Measurements from ENCODE around the gene SORBS1.

The SORBS1 gene

DNA sequence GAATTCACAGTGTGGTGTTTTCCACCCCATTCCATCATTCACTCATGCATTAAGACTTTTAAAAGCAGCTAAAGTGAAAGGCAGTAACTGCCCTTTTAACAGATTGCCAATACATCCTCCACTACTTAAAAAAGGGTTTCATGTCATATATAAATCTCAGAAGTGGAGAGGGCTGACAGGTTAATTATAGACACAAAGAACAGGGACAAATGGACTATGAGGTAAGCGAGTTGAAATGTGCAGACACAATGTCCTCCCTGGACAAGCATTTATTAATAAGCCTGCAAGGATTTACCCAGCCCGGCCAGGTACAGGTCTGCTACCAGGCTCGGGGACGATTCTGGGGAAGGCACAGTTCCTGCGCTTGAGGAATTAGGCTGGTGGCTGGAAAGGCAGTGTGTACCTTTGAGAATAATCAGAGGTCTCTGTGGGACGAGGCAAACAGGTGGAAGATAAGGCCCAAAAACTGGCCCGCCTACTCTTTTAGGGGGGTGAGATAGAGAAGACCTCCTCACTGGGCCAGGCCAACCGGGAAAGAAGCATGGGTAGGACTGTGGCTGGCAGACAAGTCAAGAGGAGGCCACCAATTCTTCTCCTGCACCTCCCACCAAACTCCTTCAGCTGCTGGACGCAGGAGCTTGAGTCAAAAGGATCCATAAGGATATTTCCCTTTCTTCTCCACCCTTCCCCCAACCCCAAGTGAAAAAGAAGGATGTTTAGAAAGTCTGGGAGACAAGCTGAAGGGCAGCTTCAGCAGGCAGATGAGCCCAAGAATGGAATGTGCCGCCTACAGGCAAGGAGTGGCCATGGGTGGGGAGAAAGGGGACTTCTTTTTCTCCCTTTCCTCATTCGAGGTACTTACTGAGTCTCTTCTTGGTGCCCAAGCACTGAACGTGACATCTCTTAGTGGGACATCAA lies 271.9 kb downstream of the SORBS1 start:
- no peak for DNase-seq (ENCODE audit: low spot score)

DNA sequence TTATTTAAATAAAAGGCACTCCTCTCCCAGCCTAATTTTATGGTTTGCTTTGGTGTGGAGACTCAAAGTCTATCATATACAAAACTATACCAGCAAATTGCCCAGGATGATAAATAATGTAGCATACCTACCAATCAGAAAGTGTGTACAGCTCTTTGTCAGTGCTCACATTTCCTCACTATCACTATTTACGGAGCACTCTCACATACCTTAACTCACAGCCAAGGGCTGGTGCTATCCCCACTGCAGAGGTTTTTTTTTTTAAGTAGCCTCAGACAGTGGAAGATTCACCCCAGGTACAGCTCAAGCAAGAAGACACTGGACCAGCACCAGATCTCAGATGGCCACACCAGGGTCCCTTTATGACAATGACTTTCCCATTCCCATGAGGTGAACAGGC lies 272.9 kb downstream of the SORBS1 start:
- DNase-seq (ENCODE audit: low spot score) = no peak

DNA sequence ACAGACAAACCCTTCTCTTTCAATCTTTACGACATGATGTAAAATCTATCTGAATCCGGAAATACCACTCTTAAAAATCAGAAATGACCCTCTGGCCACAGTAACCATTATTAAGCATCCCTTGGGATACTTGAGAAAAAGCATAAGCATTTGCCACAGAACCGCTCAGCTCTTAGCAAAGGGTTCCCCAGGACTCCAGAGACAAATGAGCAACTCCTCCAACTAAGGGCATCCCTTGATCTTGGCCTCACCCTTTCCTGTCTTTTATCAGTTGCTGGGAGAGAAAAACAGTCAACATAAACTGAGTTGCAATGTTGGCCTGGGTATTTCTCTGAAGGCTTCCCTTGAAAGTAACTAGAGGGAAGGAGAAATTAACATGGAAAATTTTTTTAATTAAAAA lies 273.9 kb downstream of the SORBS1 start:
- no peak for DNase-seq (ENCODE audit: low spot score)

DNA sequence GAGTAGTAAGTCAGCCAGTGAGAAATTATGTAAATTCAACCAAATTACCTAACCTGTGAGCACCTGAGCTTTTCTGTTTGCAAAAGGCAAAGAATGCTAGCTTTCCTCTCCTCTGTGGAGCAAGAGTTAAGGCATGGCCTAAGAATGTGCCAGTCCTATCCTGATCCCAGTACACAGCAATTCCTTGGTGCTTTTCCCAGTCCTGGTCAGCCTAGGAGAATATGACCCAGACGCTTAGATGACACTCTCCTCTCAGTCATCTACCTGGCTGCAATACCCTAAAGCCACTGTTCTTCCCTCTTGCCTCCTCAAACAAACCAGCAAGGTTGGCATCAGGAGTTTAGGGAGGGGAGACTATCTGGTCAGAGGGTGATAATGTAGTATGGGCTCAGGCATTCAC lies 274.5 kb downstream of the SORBS1 start:
- no peak for DNase-seq (ENCODE audit: low spot score)

DNA sequence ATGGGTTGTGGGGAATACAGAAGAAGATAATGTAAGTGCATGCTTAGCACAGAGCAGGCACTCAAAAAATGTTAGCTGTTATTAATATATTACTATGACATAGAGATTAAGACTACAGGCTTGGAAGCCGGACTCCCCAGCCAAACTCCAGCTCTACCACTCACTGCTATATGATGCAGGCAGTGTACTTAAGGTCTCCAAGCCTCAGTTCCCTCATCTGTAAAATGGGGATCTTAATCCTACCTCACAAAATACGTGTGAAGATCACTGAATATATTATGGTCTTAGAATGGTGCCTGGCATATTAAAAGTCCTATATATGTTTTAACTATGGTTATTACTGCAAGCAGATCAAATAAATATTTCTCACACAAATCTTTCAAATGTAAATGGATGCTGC lies 275.6 kb downstream of the SORBS1 start:
- DNase-seq (ENCODE audit: low spot score) = no peak

DNA sequence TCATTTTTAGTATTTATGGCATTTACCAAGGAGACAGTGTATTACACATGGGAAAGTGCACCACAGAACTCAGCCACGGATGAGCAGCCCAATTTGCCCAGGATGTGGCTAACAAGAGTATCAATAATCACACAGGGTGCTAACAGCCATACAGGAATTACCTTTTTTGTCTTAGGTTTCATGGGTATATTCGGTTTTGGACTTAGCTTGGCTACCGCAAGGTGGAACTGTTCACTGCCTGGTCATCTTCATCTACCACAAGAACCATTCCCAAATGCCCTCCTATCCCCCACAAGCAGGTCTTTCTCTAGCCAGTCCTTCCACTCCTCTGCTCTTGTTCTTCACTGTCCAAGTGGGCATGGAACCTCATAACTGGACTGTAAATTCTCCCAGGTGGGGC lies 276.4 kb downstream of the SORBS1 start:
- DNase-seq (ENCODE audit: low spot score) = no peak

DNA sequence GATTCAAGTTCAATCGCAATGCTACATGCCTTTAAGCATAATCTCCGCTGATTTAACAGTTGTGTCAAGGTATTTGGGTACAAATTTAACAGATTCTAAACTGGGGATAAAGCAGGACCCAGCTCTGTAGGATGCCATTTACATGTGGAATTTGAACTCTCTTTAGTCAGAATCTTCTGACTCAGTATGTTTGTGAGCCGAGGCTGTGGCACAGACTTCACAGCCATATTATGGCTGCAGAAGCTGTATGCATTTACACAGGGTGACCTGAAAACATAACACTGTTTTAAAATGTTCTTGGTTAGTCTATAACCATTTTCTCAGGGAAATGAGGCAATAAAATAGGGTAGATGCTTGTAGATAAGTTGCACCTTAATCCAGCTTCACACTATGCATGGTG lies 279.1 kb downstream of the SORBS1 start:
- no peak for DNase-seq (ENCODE audit: low spot score)

DNA sequence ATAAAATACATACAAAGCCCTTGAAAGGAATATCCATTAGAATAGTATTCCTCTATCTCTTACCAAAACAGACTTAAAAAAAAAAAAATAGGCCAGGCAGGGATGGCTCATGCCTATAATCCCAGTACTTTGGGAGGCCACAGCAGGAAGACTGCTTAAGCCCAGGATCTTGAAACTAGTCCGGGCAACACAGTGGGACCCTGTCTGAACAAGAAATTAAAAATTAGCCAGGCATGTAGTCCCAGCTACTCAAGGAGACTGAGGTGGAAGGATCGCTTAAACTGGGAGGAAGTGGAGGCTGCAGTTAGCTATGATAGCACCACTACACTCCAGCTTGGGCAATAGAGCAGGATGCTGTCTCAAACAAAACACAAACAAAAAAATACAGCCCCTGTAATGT lies 280.0 kb downstream of the SORBS1 start:
- DNase-seq (ENCODE audit: low spot score) = no peak

DNA sequence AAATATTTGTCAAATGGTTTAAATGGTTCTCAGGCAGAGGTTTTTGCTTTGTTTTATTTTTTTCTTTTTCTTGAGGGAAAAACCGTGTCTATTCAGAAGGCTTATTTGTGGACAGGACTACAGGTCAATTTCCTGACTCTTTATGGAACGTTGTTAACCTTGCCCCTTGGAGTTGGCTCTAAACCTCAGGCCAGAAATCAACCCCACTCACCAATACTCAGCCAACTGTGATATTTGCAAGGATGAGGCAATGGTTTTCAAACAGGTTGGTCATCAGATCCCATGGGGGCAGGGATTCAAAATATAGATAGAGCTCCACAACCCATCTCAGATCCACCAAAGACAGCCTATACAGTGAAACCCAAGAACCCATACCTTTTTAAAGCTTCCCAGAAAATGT lies 280.5 kb downstream of the SORBS1 start:
- no peak for DNase-seq (ENCODE audit: low spot score)

DNA sequence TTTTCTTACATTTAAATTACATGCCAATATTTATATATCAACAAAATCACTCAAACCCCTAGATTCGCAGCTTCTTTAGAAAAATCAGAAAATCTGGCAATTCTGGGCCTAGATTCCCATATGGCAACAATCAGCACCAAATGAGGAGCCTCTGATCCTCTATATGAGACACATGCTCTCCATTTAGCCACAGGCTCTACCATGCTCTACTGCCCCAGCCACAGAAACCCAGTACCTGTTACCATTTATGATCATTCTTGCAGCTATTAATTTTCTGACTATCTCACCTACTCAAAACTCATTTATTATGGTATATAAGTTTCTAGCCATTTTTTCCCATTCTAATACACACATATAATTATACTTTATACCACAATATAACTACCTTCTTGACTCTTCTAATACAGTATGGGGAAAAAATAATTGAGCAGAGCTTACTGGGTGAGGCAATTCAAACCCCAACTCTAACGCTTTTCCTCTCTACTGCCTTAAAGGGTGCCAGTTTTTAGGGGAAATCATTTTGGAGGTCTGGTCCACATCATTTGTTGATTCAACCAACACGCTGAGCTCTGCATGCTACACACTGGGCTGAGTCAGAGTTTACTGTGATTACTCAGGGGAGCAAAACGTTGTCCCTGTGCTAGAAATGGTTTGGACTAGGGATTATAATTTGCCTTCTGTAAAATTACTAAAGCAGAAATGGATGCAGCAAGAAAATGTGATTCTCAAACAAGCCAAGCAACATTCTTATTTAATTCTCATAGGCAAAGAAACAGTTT lies 281.9 kb downstream of the SORBS1 start:
- no peak for DNase-seq (ENCODE audit: low spot score)

DNA sequence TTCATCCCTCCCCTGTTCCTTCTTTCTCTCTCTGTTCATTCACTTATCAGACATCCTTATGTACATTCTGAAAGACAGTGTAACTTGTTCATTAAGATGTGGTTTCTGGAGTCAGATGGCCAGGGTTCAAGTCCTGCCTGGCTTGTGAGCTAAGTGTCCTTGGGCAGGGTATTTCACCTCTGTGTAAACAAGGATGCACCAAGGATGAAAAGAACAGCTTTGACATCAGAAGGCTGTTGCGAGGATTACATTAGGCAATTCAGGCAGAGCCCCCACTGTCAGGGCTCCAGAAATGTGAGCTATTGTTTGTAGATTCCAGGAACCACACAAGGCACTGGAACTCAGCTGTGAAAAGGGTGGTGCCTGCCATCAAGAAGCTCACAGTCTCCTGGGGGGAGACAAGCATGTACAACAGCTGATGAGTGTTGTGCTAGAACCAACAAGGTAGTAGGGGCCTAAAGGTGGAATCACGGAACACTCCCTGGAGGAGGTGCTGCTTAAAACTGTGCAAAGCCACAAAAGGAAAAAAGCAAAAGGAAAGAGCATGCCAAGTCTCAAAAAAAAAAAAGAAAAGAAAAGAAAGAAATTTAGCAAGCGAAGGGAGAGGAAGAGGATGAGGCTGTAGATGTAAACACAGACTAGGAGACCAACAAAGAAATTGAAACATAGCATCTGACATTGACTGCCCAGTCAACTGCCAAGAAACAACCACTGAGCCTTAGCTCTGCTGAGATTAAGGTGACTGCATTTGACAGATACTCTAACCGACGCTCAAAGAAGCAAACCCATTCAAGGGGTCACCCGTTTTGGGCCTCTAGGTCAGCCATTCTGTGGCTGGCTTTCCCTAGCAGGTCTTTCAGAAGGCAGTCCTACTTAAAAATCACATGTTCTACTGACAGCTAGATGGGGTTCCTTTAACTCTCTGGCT lies 282.8 kb downstream of the SORBS1 start:
- DNase-seq (ENCODE audit: low spot score) = no peak

DNA sequence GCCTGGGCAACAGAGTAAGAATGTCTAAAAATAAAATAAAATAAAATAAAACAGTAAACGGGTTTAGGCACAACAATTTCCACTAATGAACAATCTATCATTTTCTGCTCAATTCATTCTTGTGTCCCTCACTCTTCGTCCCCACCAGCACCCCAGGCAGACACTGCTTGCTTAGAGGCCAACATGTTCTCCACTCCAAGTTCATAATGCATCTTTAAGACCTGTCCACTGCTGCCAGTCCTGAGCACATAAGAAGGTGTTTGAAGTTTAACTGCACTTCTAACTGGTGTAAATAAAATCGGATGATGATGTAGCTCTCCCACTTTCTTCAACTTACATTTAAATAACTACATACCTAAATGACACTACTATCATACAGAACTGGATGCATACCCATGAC lies 283.6 kb downstream of the SORBS1 start:
- DNase-seq (ENCODE audit: low spot score) = no peak

DNA sequence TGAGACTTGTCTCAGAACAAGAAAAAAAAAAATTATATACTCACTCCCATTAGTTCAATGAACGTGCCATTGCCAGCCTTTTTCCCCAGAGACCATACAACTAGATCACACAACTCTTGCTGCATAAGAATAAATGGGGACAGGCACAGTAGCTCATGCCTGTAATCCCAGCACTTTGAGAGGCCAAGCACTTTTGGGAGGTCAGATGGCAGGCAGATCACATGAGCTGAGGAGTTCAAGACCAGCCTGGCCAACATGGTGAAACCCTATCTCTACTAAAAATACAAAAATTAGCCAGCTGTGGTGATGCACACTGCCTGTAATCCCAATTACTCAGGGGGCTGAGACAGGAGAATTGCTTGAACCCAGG lies 284.0 kb downstream of the SORBS1 start:
- DNase-seq (ENCODE audit: low spot score) = no peak

DNA sequence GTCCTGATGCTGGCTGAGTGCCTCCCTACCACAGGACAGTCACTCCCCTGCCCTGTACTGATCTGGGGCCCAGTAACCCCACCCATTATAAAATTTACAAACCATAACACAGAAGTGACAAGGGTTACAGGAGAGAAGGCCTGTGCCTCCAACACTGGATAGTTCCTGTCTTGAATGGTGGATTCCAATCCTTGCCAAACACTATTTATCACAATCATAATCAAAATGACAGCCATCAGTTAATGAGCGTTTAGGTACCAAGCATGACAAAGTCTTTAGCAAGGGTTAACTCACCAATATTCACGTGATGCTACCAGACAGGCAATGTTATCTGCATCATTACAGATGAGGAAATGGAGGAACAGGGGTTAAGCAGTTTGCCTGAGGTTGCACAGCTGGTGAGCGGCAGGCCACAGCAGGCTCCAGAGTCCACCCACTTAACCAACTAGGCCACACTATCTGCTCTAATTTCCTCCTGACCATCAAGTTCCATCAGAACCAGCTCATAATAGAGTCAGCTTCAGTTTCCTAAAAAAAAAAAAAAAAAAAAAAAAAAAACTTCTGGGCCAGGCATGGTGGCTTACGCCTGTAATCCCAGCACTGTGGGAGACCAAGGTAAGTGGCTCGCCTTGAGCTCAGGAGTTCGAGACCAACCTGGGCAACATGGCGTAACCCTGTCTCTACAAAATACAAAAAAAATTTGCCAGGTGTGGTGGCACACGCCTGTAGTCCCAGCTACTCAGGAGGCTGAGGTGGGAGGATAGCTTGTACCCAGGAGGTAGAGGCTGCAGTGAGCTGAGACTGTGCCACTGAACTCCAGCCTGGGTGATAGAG lies 284.6 kb downstream of the SORBS1 start:
- no peak for DNase-seq (ENCODE audit: low spot score)

DNA sequence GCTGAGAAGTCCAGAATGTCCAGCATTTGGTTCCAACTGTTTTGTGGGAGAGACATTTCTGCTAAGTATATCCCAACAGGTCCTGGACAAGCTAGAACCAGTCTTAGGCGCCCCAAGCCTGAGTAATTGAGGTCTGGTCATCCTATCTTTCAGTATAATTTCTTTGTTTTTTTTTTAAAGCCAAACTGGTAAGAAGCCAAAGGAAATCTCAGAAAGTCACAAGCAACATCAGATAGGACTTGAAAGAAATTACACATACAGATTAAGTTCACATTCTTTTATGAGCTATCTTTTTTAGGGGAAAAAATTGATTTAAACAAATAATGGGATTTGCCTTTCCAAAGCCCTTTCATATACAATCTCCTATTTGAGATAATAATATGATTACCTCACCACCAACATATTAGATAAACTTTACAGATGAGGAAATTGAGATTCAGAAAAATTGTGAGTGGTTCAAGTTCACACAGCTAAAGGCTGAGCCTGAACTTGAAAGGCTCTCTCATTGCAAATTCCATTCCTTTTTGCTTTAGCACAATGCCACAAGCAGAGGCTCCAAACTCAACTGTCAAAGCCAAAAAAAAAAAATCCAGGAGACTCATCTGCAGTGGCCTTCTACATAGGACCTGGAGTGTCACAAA lies 285.3 kb downstream of the SORBS1 start:
- no peak for DNase-seq (ENCODE audit: low spot score)

DNA sequence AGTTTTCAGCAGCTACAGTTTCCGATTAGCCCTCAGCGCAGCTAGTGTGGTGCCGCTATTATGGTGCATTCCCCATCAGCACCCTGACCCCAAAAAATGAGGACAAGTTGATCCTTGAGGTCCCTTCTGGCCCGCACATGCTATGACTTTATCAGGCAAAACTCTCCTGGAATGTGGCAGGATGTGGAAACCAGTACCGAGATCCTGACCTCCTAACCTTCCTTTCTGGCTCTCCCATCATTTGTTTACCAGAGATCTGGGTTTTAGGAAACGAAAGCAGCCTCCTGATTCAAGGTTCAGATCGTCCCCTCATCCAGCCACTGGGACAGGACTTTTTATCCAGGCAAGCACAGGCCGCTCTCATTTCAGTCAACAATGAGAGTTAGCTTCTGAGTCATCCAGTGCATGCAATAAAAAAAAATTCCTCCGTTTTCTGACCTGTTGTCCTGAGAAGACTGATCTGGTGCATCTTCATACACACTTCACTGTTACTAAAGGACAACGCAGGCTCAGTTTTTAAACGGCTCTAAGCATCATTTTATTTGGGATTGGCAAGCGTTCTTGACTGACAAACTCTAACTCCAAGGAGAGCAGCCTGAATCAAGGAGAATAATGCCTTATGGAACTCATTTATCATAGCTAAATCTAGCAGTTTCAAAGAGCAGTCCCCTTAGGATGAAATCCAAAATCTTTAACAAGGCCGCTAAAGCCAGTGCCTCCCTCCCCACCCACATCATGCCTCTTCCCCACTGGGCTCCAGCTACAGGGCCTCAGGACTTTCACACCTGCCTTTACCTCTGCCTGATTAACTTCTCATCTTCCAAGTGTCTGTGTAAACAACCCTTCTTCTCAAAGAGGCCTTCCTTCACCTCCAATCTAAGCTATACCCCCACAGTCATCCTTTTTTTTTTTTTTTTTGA lies 287.5 kb downstream of the SORBS1 start:
- peak; percentile 26 for DNase-seq (ENCODE audit: low spot score)

DNA sequence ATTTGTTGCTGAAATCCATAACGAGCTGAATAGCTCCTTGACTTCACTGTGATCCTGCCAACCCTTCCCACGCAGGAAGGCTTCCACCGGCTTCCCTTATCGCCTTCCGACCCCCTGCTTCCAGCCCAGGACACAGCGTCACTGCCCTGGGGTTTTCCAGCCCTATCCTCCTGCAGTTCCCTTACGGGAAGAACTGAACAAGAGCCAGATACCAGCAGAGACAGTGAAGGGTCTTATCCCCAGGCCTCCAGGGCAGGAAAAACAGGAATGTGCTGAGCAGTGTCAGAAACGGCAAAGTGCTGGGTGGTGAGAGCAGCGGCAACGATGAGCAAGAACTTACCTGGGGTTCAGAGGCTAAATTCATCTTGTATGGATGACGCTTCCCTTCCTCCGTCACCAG lies 292.7 kb downstream of the SORBS1 start:
- DNase-seq (ENCODE audit: low spot score) = no peak

DNA sequence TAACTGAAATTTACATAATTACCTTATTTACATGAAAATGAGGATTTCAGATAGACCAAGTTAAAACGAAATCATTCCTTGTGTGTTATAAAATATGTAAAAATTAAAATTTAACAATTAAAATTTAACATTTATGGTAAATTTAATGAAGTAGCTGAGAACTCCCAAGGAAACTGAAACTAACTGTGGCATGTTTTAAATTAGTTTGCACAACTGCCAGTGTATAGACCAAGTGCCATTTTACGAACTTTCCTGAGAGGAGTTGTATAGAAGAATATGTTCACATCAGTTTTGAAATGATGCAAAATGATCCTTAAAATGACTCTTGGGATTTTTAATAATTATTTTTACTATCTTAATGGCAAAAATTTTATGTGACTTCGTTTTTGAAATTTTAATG lies 293.9 kb downstream of the SORBS1 start:
- DNase-seq (ENCODE audit: low spot score) = no peak

DNA sequence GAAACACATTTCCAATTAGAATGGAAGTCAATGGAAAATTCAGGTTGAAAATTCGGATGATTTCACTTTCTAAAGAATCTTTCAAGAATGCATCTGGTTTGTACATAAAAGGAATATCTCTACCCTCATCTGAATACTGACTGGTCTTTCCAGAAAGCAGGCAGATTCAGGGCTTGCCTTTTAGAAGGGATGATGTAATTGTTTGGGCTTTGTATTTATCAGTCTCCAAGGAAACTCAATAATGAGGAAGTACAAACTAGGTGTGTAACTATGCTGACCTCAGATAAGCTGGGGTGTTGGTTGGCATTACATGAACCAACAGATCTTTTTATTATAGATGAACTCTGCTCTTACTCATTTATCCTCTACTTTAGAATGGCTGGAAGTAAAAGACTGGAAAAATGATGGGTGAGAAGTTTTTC lies 294.5 kb downstream of the SORBS1 start:
- DNase-seq (ENCODE audit: low spot score) = peak; percentile 39

DNA sequence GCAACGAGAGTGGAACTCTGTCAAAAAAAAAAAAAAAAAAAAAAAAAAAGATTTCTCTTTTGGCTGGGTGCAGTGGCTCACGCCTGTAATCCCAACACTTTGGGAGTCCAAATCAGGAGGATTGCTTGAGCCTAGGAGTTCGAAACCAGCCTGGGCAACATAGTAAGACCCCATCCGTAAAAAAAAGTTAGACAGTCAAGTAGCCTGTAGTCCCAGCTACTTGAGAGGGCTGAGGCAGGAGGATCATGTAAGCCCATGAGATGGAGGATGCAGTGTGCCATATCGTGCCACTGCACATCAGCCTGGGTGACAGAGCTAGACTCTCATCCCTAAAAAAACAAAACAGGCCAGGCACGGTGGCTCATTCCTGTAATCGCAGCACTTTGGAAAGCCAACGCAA lies 295.6 kb downstream of the SORBS1 start:
- no peak for DNase-seq (ENCODE audit: low spot score)
